Tibial nerve (tissue), 4 donors: ENCODE results near the gene PAM16. TPM values are rescaled to one million over a fixed set of nuclear protein-coding genes. Genes with fewer than 3 reads are reported as not detected.
"Not testable (repeated sequence)": the region's sequence is repeated elsewhere in the genome, so short reads cannot be mapped to it uniquely, and the experiment has no call there.

Experiments used
- DNase-seq, 2 donors: peaks; one replicate each; pipeline ENCODE4 v3.0.0-alpha.2; 2019; ENCODE audit warnings: low spot score in 2 of 2
- H3K27ac ChIP-seq, 4 donors: fragments of 200-600 bp; sonication (generic) in 3 of 4; one replicate each; pipeline ENCODE4 v1.5.1; 2017 to 2019; ENCODE audit warnings: mild to moderate bottlenecking in 1 of 4
- H3K27me3 ChIP-seq, 2 donors: fragments of 200-600 bp; sonication (generic) in 1 of 2; one replicate each; pipeline versions ENCODE4 v1.5.1 to v1.6.0; 2017 to 2019
- H3K36me3 ChIP-seq, 3 donors: fragments of 200-600 bp; sonication (generic); one replicate each; pipeline ENCODE4 v1.5.1; 2018 to 2019
- H3K4me1 ChIP-seq, 4 donors: fragments of 200-600 bp; sonication (generic) in 3 of 4; one replicate each; pipeline ENCODE4 v1.5.1; 2017 to 2019
- H3K4me3 ChIP-seq, 4 donors: fragments of 200-600 bp; sonication (generic) in 3 of 4; one replicate each; pipeline ENCODE4 v1.5.1; 2017 to 2019; ENCODE audit warnings: mild to moderate bottlenecking in 1 of 4, moderate library complexity in 1 of 4
- H3K9me3 ChIP-seq, 4 donors: fragments of 200-600 bp; sonication (generic) in 3 of 4; one replicate each; pipeline ENCODE4 v1.5.1; 2017 to 2019
- EP300 ChIP-seq, 2 donors: sonication (generic); formaldehyde crosslinking; IDR thresholded peaks; one replicate each; pipeline ENCODE4 v1.6.1; 2017; ENCODE audit warnings: antibody characterized with exemption in 2 of 2, mild to moderate bottlenecking in 1 of 2
- POLR2A ChIP-seq, 2 donors: fragments of 450-650 bp; IDR thresholded peaks; one replicate each; pipeline ENCODE4 v1.6.1; 2017; ENCODE audit warnings: antibody characterized with exemption in 2 of 2, mild to moderate bottlenecking in 2 of 2, moderate library complexity in 2 of 2
- WGBS, 2 donors: methylation state at CpG; one replicate each; pipeline ENCODE4 v1.1.5; 2018; 5-methylcytosine and 5-hydroxymethylcytosine counted together
- total RNA-seq, 4 donors: library from RNA; depleted of rRNA; stranded (reverse); fragments of >200 nt; gene quantifications; one replicate each; pipeline ENCODE4 v1.1.0, GENCODE V29; 2016
- TF ChIP-seq, protein P1 (sequence below), 5 experiments: fragments of 200-600 bp in 3 of 5; fragments of 450-650 bp in 2 of 5; sonication (generic) in 3 of 5; IDR thresholded peaks; one replicate each; pipeline ENCODE4 v1.5.1; 2016 to 2019; ENCODE audit warnings: antibody characterized with exemption in 5 of 5, mild to moderate bottlenecking in 3 of 5, moderate library complexity in 2 of 5

Gene PAM16
- 10 to 100 TPM; 45.1 to 95.1 (median 60.7) TPM for total RNA-seq

DNA sequence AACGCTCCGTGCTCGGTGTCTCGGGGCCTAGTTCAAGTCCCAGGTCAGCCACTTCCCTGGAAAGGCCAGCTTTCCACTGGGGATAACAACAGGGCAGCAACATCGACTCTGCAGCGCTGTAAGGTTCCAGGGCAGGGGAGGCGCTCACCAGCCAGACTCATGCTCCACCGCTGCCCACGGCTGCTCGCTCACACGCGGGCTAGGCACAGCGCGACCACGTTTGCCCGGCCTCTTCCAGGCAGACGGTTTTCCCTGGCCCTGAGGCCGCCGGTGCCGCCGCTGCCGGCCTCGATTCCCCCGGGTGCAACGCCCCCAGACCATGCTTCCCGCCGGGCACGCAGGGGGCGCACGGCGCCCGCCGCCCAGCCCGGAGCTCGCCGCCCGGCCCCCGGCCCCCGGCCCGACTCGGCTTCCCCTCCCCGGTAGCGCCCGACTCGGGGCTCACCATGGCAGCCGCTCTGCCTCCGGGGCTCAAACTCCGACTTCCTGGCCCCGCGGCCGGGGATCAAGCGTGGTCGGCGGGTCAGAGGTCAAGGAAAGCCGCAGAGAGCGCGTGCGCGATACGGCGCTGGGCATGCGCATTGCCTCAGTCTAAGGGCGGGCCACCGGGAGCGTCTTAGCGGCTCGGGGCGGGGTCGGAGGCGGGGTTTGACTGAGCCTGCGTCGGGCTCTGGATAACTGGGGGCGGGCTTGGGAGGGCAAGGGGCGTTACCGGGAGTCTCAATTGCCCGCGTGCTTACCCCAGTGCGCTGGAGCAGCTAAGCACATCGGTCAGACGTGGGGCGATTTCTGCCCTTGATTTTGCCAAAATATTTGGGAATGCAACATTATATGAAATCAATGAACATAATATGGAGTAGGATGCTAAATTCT lies at the start of gene PAM16:
Gene PAM16, minus strand, starts transcription at position 535 of the 873 bp plus-strand sequence. Its CDS starts 87 bp downstream, at position 448.
- H3K4me1 ChIP-seq: peaks cover 0 to 52% (median 25%) of the 10 kb centered on the region in 4 donors
- TF ChIP-seq EP300 (IDR thresholded peaks at IDR 0.05) (peak in 1 of 2 donors; percentile 69), POLR2A (IDR thresholded peaks at IDR 0.05) (peak in 1 of 2 donors; percentile 54)
- TF ChIP-seq, protein P1, sequence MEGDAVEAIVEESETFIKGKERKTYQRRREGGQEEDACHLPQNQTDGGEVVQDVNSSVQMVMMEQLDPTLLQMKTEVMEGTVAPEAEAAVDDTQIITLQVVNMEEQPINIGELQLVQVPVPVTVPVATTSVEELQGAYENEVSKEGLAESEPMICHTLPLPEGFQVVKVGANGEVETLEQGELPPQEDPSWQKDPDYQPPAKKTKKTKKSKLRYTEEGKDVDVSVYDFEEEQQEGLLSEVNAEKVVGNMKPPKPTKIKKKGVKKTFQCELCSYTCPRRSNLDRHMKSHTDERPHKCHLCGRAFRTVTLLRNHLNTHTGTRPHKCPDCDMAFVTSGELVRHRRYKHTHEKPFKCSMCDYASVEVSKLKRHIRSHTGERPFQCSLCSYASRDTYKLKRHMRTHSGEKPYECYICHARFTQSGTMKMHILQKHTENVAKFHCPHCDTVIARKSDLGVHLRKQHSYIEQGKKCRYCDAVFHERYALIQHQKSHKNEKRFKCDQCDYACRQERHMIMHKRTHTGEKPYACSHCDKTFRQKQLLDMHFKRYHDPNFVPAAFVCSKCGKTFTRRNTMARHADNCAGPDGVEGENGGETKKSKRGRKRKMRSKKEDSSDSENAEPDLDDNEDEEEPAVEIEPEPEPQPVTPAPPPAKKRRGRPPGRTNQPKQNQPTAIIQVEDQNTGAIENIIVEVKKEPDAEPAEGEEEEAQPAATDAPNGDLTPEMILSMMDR (IDR thresholded peaks at IDR 0.05): peak in 3 of 5 experiments; percentile 21 to 34 (median 24)
- WGBS, 2 donors: 1 to 2% methylated on average over 50 to 78 of the region's 81 CpGs
- peak within 1 kb of the TSS; percentile 82 to 93 (median 88) for H3K27ac ChIP-seq
- H3K36me3 ChIP-seq: peaks cover 0 to 21% (median 0%) of the 10 kb centered on the region in 3 donors
- H3K4me3 ChIP-seq: peak within 1 kb of the TSS; percentile 71 to 98 (median 84)
- H3K27me3 ChIP-seq: no peaks in the 10 kb centered on the region
- DNase-seq: peak; percentile 93 to 94
- no peaks in the 10 kb centered on the region for H3K9me3 ChIP-seq

DNA sequence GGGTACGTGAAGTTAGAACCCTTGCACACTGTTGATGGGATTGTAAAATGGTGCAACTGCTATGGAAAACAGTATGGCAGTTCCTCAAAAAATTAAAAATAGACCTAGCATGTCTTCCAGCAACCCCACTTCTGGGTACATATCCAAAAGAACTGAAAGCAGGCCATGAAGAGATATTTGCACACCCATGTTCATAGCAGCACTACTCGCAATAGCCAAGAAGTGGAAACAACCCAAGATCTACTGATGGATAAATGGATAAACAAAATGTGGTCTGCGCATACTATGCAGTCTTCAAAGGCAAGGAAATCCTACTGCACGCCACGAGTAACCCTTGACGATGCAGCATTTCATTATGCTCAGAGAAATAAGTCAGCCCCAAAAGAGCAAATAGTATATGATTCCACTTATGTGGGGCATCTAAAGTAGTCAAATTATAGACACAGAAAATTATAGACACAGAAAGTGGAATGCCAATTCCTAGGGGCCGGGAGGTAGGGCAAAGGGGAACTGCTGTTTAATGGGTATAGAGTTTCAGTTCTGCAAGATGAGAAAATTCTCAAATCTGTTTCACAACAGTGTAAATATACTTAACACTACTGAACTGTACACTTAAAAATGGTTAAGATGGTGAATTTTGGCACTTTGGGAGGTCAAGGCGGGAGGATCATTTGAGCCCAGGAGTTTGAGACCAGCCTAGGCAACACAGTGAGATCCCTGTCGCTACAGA lies 48.0 kb upstream of the PAM16 start:
- TF ChIP-seq POLR2A (IDR thresholded peaks at IDR 0.05) (no peak), EP300 (IDR thresholded peaks at IDR 0.05) (no peak)
- TF ChIP-seq, protein P1 (IDR thresholded peaks at IDR 0.05): no peak
- no peak for DNase-seq
- no peaks in the 10 kb centered on the region for H3K27me3 ChIP-seq
- peaks cover 0 to 11% (median 2%) of the 10 kb centered on the region in 4 donors for H3K4me1 ChIP-seq
- no peak overlapping the region for H3K27ac ChIP-seq
- no peaks in the 10 kb centered on the region for H3K9me3 ChIP-seq
- WGBS, 2 donors: 84 to 91% methylated on average over 9 of the region's 9 CpGs
- H3K4me3 ChIP-seq: no peak overlapping the region
- H3K36me3 ChIP-seq: peaks cover 0 to 84% (median 0%) of the 10 kb centered on the region in 3 donors

DNA sequence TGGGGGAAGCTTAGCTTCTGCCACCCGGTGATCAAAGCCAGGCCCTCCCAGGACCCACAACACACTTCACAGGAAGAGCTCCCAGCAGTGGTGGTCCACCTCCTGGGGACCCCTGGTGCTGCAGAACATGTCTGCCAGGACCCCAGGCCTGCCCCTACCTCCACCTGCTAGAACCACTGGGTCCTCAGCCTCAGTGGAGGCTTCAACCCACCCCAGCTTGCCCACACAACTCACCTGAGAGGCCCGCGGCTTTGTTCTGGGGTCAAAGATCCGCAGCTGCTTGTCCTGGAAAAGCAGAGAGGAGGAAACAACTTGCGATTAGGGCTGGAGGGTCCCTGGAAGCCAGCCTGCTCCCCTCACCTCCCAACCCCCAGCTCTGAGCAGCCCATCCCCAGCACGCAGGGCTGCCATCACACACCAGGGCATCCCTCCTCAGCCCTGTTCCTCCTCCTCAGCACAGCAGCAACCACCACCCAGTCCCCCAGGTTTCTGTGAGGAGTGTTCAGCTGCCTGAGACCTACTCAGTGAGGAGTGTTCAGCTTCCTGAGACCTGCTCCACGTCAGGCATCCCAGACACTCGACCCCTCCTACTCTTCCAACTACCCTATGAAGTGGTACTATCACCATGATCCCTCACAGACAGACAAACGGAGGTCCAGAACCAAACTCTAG lies 44.1 kb upstream of the PAM16 start:
- no peaks in the 10 kb centered on the region for H3K27me3 ChIP-seq
- TF ChIP-seq POLR2A (IDR thresholded peaks at IDR 0.05) (no peak), EP300 (IDR thresholded peaks at IDR 0.05) (no peak)
- TF ChIP-seq, protein P1 (IDR thresholded peaks at IDR 0.05): no peak
- WGBS, 2 donors: 71% methylated on average over 9 of the region's 9 CpGs
- H3K4me3 ChIP-seq: no peak overlapping the region
- DNase-seq: no peak
- H3K36me3 ChIP-seq: peaks cover 0 to 74% (median 0%) of the 10 kb centered on the region in 3 donors
- peaks cover 0 to 36% (median 16%) of the 10 kb centered on the region in 4 donors for H3K4me1 ChIP-seq
- H3K27ac ChIP-seq: no peak overlapping the region
- no peaks in the 10 kb centered on the region for H3K9me3 ChIP-seq

DNA sequence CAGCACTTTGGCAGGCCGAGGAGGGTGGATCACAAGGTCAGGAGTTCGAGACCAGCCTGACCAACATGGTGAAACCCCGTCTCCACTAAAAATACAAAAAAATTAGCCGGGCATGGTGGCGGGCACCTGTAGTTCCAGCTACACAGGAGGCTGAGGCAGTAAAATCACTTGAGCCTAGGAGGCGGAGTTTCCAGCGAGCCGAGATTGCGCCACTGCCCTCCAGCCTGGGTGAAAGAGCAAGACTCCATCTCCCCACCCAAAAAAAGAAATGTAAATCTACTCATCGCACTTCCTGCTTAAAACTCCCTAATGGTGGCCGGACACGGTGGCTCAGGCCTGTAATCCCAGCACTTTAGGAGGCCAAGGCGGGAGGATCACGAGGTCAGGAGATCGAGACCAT lies 42.7 kb upstream of the PAM16 start:
- WGBS, 2 donors: 94% methylated on average over 15 of the region's 15 CpGs
- not testable (repeated sequence) for H3K9me3 ChIP-seq, H3K4me3 ChIP-seq, H3K27me3 ChIP-seq, DNase-seq
- Histone ChIP-seq H3K27ac (peak overlapping the region; percentile 43 to 84 (median 68)), H3K4me1 (peaks cover 0 to 48% (median 19%) of the 10 kb centered on the region in 4 donors), H3K36me3 (peaks cover 0 to 79% (median 0%) of the 10 kb centered on the region in 3 donors)

DNA sequence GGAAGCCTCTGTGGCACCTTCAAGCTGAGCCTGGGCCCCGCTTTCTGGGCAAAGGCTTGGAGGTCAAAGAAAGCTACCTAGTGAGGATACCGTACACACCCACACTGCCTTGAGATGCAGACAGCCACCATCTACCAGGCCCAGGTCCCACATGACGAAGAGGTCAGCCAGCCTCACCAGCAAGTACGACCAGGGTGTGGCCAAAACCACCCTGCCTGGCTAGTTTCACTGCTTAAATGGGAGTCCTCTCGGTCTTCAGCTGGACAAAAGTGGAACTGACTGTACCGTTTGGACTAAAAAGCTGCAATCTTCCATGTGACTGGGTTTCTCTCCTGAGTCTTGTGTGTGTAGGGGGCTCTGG lies 42.1 kb upstream of the PAM16 start:
- H3K4me1 ChIP-seq: peaks cover 0 to 54% (median 22%) of the 10 kb centered on the region in 4 donors
- no peaks in the 10 kb centered on the region for H3K27me3 ChIP-seq
- H3K27ac ChIP-seq: peak overlapping the region; percentile 43 to 84 (median 68)
- WGBS, 2 donors: 60 to 71% methylated on average over 5 to 6 of the region's 6 CpGs
- peaks cover 0 to 77% (median 0%) of the 10 kb centered on the region in 3 donors for H3K36me3 ChIP-seq
- H3K4me3 ChIP-seq: no peak overlapping the region
- no peaks in the 10 kb centered on the region for H3K9me3 ChIP-seq
- DNase-seq: no peak
- peak in 1 of 2 donors; percentile 24 for TF ChIP-seq EP300 (IDR thresholded peaks at IDR 0.05)
- TF ChIP-seq POLR2A (IDR thresholded peaks at IDR 0.05): no peak
- TF ChIP-seq, protein P1 (IDR thresholded peaks at IDR 0.05): peak in 1 of 5 experiments; percentile 18
